B cell (primary cell): ENCODE results near the gene ADARB2.

Experiments used
- EZH2 ChIP-seq: IDR thresholded peaks from 2 replicates; pipeline ENCODE4 v1.6.1; 2012; ENCODE audit warnings: borderline replicate concordance, low read depth, mild to moderate bottlenecking, moderate library complexity, low read length; ENCODE audit not compliant: insufficient read depth, poor library complexity, severe bottlenecking
- TF ChIP-seq, protein P1 (sequence below): fragments of 200-600 bp; IDR thresholded peaks from one replicate; pipeline ENCODE4 v1.8.0; 2022; ENCODE audit warnings: antibody characterized with exemption, mild to moderate bottlenecking

DNA sequence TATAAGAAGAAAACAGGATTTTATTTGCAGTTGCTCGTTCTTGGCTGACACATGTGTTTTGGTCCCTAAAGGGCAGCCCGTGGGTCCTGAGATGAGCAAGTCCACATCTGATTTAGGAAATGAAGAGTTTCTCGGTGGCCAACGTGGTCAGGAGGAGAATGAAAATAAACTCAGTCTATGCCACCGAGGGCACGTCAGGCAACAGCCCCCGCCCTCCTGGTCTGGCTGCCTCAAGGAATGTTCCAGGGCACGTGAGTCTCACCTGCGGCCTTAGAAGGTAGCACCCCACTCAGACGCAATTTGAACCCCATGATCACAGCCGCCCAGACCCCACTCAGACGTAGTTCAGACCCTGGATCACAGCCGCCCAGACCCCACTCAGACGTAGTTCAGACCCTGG lies 197.2 kb downstream of the ADARB2 start:
- TF ChIP-seq, protein P1, sequence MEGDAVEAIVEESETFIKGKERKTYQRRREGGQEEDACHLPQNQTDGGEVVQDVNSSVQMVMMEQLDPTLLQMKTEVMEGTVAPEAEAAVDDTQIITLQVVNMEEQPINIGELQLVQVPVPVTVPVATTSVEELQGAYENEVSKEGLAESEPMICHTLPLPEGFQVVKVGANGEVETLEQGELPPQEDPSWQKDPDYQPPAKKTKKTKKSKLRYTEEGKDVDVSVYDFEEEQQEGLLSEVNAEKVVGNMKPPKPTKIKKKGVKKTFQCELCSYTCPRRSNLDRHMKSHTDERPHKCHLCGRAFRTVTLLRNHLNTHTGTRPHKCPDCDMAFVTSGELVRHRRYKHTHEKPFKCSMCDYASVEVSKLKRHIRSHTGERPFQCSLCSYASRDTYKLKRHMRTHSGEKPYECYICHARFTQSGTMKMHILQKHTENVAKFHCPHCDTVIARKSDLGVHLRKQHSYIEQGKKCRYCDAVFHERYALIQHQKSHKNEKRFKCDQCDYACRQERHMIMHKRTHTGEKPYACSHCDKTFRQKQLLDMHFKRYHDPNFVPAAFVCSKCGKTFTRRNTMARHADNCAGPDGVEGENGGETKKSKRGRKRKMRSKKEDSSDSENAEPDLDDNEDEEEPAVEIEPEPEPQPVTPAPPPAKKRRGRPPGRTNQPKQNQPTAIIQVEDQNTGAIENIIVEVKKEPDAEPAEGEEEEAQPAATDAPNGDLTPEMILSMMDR, result no peak
- no peak for TF ChIP-seq EZH2
